Heart left ventricle (tissue), 16 donors: Measurements from ENCODE around the gene MYH7. TPM values are rescaled to one million over a fixed set of nuclear protein-coding genes. Genes with fewer than 3 reads are reported as not detected.

Experiments used
- ATAC-seq, 4 donors: fragments of 200-7000 bp; cut with Tn5 transposase; one replicate each; pipeline ENCODE4 v1.9.1; 2020 to 2022; ENCODE audit warnings: moderate library complexity in 4 of 4, mild to moderate bottlenecking in 3 of 4, moderate number of reproducible peaks in 1 of 4
- DNase-seq, 5 donors: peaks; one replicate each; pipeline ENCODE4 v3.0.0-alpha.2; 2020
- H3K27ac ChIP-seq, 12 donors: fragments of 200-600 bp; sonication (generic) in 4 of 12; one replicate each; pipeline versions ENCODE4 v1.5.0 to v1.8.0; 2016 to 2022; ENCODE audit warnings: mild to moderate bottlenecking in 2 of 12
- H3K27me3 ChIP-seq, 9 donors: fragments of 200-600 bp; sonication (generic) in 2 of 9; one replicate each; pipeline versions ENCODE4 v1.5.1 to v1.8.0; 2016 to 2022; ENCODE audit warnings: mild to moderate bottlenecking in 3 of 9
- H3K36me3 ChIP-seq, 9 donors: fragments of 200-600 bp; sonication (generic) in 2 of 9; one replicate each; pipeline versions ENCODE4 v1.5.0 to v1.8.0; 2018 to 2022; ENCODE audit warnings: mild to moderate bottlenecking in 2 of 9
- H3K4me1 ChIP-seq, 12 donors: fragments of 200-600 bp; sonication (generic) in 4 of 12; one replicate each; pipeline versions ENCODE4 v1.5.0 to v1.8.0; 2016 to 2022; ENCODE audit warnings: mild to moderate bottlenecking in 3 of 12
- H3K4me3 ChIP-seq, 12 donors: fragments of 200-600 bp; sonication (generic) in 4 of 12; one replicate each; pipeline versions ENCODE4 v1.5.0 to v1.8.0; 2017 to 2022; ENCODE audit warnings: mild to moderate bottlenecking in 9 of 12, moderate library complexity in 4 of 12
- H3K9me3 ChIP-seq, 12 donors: fragments of 200-600 bp; sonication (generic) in 4 of 12; one replicate each; pipeline versions ENCODE4 v1.5.0 to v1.8.0; 2016 to 2022; ENCODE audit warnings: mild to moderate bottlenecking in 1 of 12
- CTCF ChIP-seq, 12 donors: fragments of 200-600 bp; sonication (generic) in 4 of 12; IDR thresholded peaks; one replicate each; pipeline versions ENCODE4 v1.5.0 to v1.8.0; 2018 to 2022; ENCODE audit warnings: antibody characterized with exemption in 12 of 12, mild to moderate bottlenecking in 5 of 12
- POLR2A ChIP-seq, 2 donors: fragments of 450-650 bp; IDR thresholded peaks; one replicate each; pipeline ENCODE4 v1.6.1; 2017; ENCODE audit warnings: antibody characterized with exemption in 2 of 2, mild to moderate bottlenecking in 2 of 2, moderate library complexity in 2 of 2
- WGBS, 4 donors: extraction: QIAGEN DNeasy Blood & Tissue Kit in 2 of 4; methylation state at CpG; one replicate each; pipeline versions ENCODE4 v1.1.5 to v1.1.7; 2013 to 2018; 5-methylcytosine and 5-hydroxymethylcytosine counted together
- intact Hi-C, 10 donors: fragments of 100-400 bp; cut with DNase I; formaldehyde crosslinking; loops; one replicate each; pipeline versions ENCODE4 v1.11.1 to v1.14.2; 2022
- polyA plus RNA-seq, 2 donors: library from polyadenylated mRNA; stranded (reverse); fragments of 200-250 nt; gene quantifications; one replicate each; pipeline ENCODE4 v1.2.3, GENCODE V29; 2013
- total RNA-seq, 9 donors: library from RNA; depleted of rRNA in 2 of 9; stranded (reverse); fragments of >200 nt in 2 of 9; fragmentation: NEBNext Ultra II Directional in 3 of 9; extraction: Animal tissue kit (Norgen Biotek cat#: 25700) in 3 of 9; gene quantifications; one replicate each; pipeline versions ENCODE4 v1.1.0 to v1.2.4, GENCODE V29; 2016 to 2023
- donor health status: ischemic (EF 13 %, LVEDD 7.1; RV severe dilation, severe dysfunction).
- donor health status: healthy with polysubstance abuse.
- donor health status: DM: no; HTN: yes; CAD: no.
- donor health status: DM: no; HTN: no; CAD: no.
- donor health status: ischemic (EF 25% LVEDD 6.9; RV normal size, moderate dysfunction).
- donor health status: ischemic (EF 25% LVEDD 5.7; RV mildly dilated, moderate dysfunction).
- donor health status: healthy.
- donor health status: DM: yes; HTN: yes; CAD: no.
- donor health status: ischemic (EF 35%, LVEDD 5.7; RV mildly dilated, moderate dysfunction).
- donor health status: nonischemic (EF 11% LVEDD 7.7; RV severe dilation, severe dysfunction).
- donor health status: DM: yes; HTN: yes; CAD: no.
- donor health status: PGD.
- donor health status: ischemic (EF 29% LVEDD 5.4; RV normal size, mild dysfunction).
- donor health status: nonischemic (EF 23%, LVEDD 6.1; RV moderate dilation, normal function).

Gene MYH7
- total and polyA plus RNA-seq, 11 donors, result 727 to 23,825 (median 14,589) TPM

GRCh38 chr14:23434488-23435222 is 805 bp downstream of the MYH7 start:
- WGBS, 4 donors, result 48 to 57% (median 53%) methylated on average over 8 of the region's 8 CpGs
- peak overlapping the region in 2 of 12 donors; percentile 54 to 59 for H3K4me3 ChIP-seq
- intact Hi-C loops, result no loop called here
- no peaks in the 10 kb centered on the region for H3K9me3 ChIP-seq
- H3K27me3 ChIP-seq, result no peaks in the 10 kb centered on the region
- H3K4me1 ChIP-seq, result peaks cover 0 to 34% (median 9%) of the 10 kb centered on the region in 12 donors
- peaks cover 0 to 53% (median 33%) of the 10 kb centered on the region in 9 donors for H3K36me3 ChIP-seq
- TF ChIP-seq CTCF (IDR thresholded peaks at IDR 0.05) (no peak), POLR2A (IDR thresholded peaks at IDR 0.05) (peak in 1 of 2 donors; percentile 30)
- peak overlapping the region in 8 of 12 donors; percentile 72 to 97 (median 91) for H3K27ac ChIP-seq
- DNase-seq (peak in 2 of 5 donors; percentile 4 to 12), ATAC-seq (no peak)

- ATAC-seq (no peak), DNase-seq (peak in 2 of 5 donors; percentile 10 to 19)
- H3K4me3 ChIP-seq, result peak overlapping the region in 2 of 12 donors; percentile 54 to 59
- no peaks in the 10 kb centered on the region for H3K9me3 ChIP-seq
- intact Hi-C loops, result no loop called here
- peaks cover 0 to 65% (median 33%) of the 10 kb centered on the region in 9 donors for H3K36me3 ChIP-seq
- 42 to 60% (median 47%) methylated on average over 5 to 10 of the region's 10 CpGs for WGBS, 4 donors
- no peaks in the 10 kb centered on the region for H3K27me3 ChIP-seq
- peaks cover 0 to 22% (median 4%) of the 10 kb centered on the region in 12 donors for H3K4me1 ChIP-seq
- peak overlapping the region in 8 of 12 donors; percentile 72 to 97 (median 91) for H3K27ac ChIP-seq
- TF ChIP-seq CTCF (IDR thresholded peaks at IDR 0.05) (peak in 2 of 12 donors; percentile 17 to 19), POLR2A (IDR thresholded peaks at IDR 0.05) (peak in 1 of 2 donors; percentile 65)
Observed at GRCh38 chr14:23433457-23433856, 2.0 kb downstream of the MYH7 start.

GRCh38 chr14:23432946-23433345 is 2.5 kb downstream of the MYH7 start:
- ATAC-seq, result no peak
- Histone ChIP-seq H3K4me1 (peaks cover 0 to 21% (median 4%) of the 10 kb centered on the region in 12 donors), H3K27ac (peak overlapping the region in 8 of 12 donors; percentile 72 to 97 (median 91))

More at GRCh38 chr14:23432946-23433345, 2.5 kb downstream of the MYH7 start:
- Histone ChIP-seq H3K4me3 (peak overlapping the region in 2 of 12 donors; percentile 54 to 59), H3K27me3 (no peaks in the 10 kb centered on the region), H3K36me3 (peaks cover 0 to 70% (median 34%) of the 10 kb centered on the region in 9 donors), H3K9me3 (no peaks in the 10 kb centered on the region)
- WGBS, 4 donors, result 40 to 64% (median 48%) methylated on average over 10 of the region's 10 CpGs
- DNase-seq, result peak in 2 of 5 donors; percentile 7 to 17
- intact Hi-C loops, result no loop called here
- TF ChIP-seq CTCF (IDR thresholded peaks at IDR 0.05), result no peak
- TF ChIP-seq POLR2A (IDR thresholded peaks at IDR 0.05), result no peak
